Gastroesophageal sphincter (tissue), 3 donors: Measurements from ENCODE around the gene VPS33B.

Experiments
- POLR2A ChIP-seq, 2 donors: fragments of 450-650 bp; IDR thresholded peaks; one replicate each; pipeline ENCODE4 v1.6.1; 2017; ENCODE audit warnings: antibody characterized with exemption in 2 of 2, mild to moderate bottlenecking in 2 of 2, moderate library complexity in 1 of 2
- TF ChIP-seq, protein P1 (sequence below), 4 experiments: fragments of 200-600 bp in 2 of 4; fragments of 450-650 bp in 2 of 4; sonication (generic) in 1 of 4; IDR thresholded peaks; one replicate each; pipeline ENCODE4 v1.5.1; 2017 to 2019; ENCODE audit warnings: antibody characterized with exemption in 4 of 4, mild to moderate bottlenecking in 2 of 4, moderate library complexity in 2 of 4

DNA sequence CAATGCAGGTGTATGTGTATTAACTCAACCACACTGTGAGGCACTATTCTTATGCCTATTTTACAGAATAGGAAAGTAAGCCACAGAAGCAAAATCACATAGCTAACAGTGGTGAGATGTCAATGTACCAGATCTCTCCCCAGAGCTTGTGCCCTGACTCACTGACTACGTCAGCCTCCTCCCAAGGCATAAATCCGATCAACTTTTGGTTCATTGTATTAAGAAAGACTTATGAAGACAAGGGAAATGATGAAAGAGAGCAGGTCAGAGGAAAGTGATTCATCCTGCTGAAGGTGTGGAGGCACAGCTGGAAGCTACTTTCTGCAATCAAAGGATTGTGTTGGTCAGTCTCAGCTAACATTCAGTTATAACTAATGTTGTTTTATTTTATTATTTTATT is 44.6 kb upstream of the VPS33B start:
- TF ChIP-seq, protein P1, sequence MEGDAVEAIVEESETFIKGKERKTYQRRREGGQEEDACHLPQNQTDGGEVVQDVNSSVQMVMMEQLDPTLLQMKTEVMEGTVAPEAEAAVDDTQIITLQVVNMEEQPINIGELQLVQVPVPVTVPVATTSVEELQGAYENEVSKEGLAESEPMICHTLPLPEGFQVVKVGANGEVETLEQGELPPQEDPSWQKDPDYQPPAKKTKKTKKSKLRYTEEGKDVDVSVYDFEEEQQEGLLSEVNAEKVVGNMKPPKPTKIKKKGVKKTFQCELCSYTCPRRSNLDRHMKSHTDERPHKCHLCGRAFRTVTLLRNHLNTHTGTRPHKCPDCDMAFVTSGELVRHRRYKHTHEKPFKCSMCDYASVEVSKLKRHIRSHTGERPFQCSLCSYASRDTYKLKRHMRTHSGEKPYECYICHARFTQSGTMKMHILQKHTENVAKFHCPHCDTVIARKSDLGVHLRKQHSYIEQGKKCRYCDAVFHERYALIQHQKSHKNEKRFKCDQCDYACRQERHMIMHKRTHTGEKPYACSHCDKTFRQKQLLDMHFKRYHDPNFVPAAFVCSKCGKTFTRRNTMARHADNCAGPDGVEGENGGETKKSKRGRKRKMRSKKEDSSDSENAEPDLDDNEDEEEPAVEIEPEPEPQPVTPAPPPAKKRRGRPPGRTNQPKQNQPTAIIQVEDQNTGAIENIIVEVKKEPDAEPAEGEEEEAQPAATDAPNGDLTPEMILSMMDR (IDR thresholded peaks at IDR 0.05) = no peak
- TF ChIP-seq POLR2A (IDR thresholded peaks at IDR 0.05) = no peak
